OCI-LY7 (cell line): ENCODE data around the gene PRKN. TPM values are rescaled to one million over a fixed set of nuclear protein-coding genes. Genes with fewer than 3 reads are reported as not detected.
A peak's percentile ranks its signal among the peaks of the same experiment; 100 is the strongest.

Experiments used
- BruUV-seq: library from RNA; stranded (reverse); fragments of 400-500 nt; replicated peaks from 2 replicates; lab custom pipeline; 2021; lab: Mats Ljungman, UMichigan
- CTCF ChIA-PET: fragments of 300-600 bp; sonication (Branson Sonifier 250); formaldehyde crosslinking; loops from one replicate; lab custom pipeline; 2022; ENCODE audit warnings: antibody characterized with exemption; ENCODE audit not compliant: unreplicated experiment; lab: Charles Lee
- POLR2A ChIA-PET: fragments of 300-600 bp; sonication (Branson Sonifier 250); formaldehyde crosslinking; loops from one replicate; lab custom pipeline; 2022; ENCODE audit warnings: antibody characterized with exemption; lab: Charles Lee
- DNase-seq: peaks from one replicate; pipeline ENCODE4 v3.0.0-alpha.2; 2015; ENCODE audit warnings: low spot score
- H2AFZ ChIP-seq: fragments of 200-600 bp; sonication (generic), shearing (Covaris generic); 2 replicates; pipeline ENCODE4 v1.6.1; 2014; ENCODE audit warnings: mild to moderate bottlenecking, antibody characterized with exemption, low read length, moderate library complexity
- H3K27ac ChIP-seq: fragments of 200-600 bp; sonication (generic); 2 replicates; pipeline ENCODE4 v1.5.1; 2014; ENCODE audit warnings: mixed run types, low read depth, mild to moderate bottlenecking, moderate library complexity, low read length, inconsistent platforms; ENCODE audit not compliant: poor library complexity, severe bottlenecking
- H3K36me3 ChIP-seq: fragments of 200-600 bp; sonication (generic); 2 replicates; pipeline ENCODE4 v1.6.1; 2014; ENCODE audit warnings: mild to moderate bottlenecking, antibody characterized with exemption, low read length, moderate library complexity, mixed read lengths; ENCODE audit not compliant: insufficient read depth
- H3K4me1 ChIP-seq: fragments of 200-600 bp; sonication (generic); 2 replicates; pipeline ENCODE4 v1.5.1; 2014; ENCODE audit warnings: mild to moderate bottlenecking, low read length; ENCODE audit not compliant: insufficient read depth, poor library complexity, severe bottlenecking
- H3K4me2 ChIP-seq: fragments of 200-600 bp; sonication (generic); 2 replicates; pipeline ENCODE4 v1.6.1; 2014; ENCODE audit warnings: mild to moderate bottlenecking, low read length
- H3K4me3 ChIP-seq: fragments of 200-600 bp; sonication (generic); 2 replicates; pipeline ENCODE4 v1.5.1; 2014; ENCODE audit warnings: mild to moderate bottlenecking, low read depth, low read length; ENCODE audit not compliant: poor library complexity, severe bottlenecking
- H3K79me2 ChIP-seq: fragments of 200-600 bp; sonication (generic); 2 replicates; pipeline ENCODE4 v1.6.1; 2016; ENCODE audit warnings: low read depth, mild to moderate bottlenecking, low read length, moderate library complexity, mixed read lengths; ENCODE audit not compliant: insufficient read depth
- H3K9me2 ChIP-seq: fragments of 200-600 bp; sonication (generic); 2 replicates; pipeline ENCODE4 v1.6.1; 2016; ENCODE audit warnings: mild to moderate bottlenecking, low read length, mixed read lengths; ENCODE audit not compliant: insufficient read depth
- H3K9me3 ChIP-seq: fragments of 200-600 bp; sonication (generic); 2 replicates; pipeline ENCODE4 v1.6.1; 2014; ENCODE audit warnings: mild to moderate bottlenecking, mixed run types, low read length, mixed read lengths
- H4K20me1 ChIP-seq: fragments of 200-600 bp; sonication (generic); 2 replicates; pipeline ENCODE4 v1.6.1; 2014; ENCODE audit warnings: mild to moderate bottlenecking, antibody characterized with exemption, low read length, moderate library complexity, mixed read lengths; ENCODE audit not compliant: insufficient read depth
- CTCF ChIP-seq: fragments of 200-600 bp; sonication (generic); conservative IDR thresholded peaks from 2 replicates; pipeline ENCODE4 v1.5.1; 2014; ENCODE audit warnings: mild to moderate bottlenecking, antibody characterized with exemption, low read length, moderate library complexity, mixed read lengths
- EZH2phosphoT487 ChIP-seq: fragments of 200-600 bp; sonication (generic); IDR thresholded peaks from 2 replicates; pipeline ENCODE4 v1.6.1; 2018; ENCODE audit warnings: low read depth, borderline replicate concordance, mild to moderate bottlenecking, mixed run types, antibody characterized with exemption, low read length, moderate library complexity, mixed read lengths
- intact Hi-C: fragments of 100-400 bp; cut with micrococcal nuclease; formaldehyde crosslinking; loops from one replicate; pipeline ENCODE4 v1.10.0; 2022; ENCODE audit not compliant: unreplicated experiment
- total RNA-seq, 2 experiments: library from RNA; depleted of rRNA in 1 of 2; stranded (reverse); fragments of >200 nt in 1 of 2; shearing (Covaris generic) in 1 of 2; gene quantifications; 2 replicates each; pipeline ENCODE4 v1.2.3, GENCODE V29; 2014 to 2022

PRKN gene
- total RNA-seq, 2 experiments from 2014 or later: 1.3 to 2.0 TPM

GRCh38 chr6:161429921-161430490 is 1297.6 kb downstream of the PRKN start:
- ChIA-PET CTCF (no interaction called here), POLR2A (no interaction called here)
- H3K4me2 ChIP-seq: no peak overlapping the region
- no peaks in the 10 kb centered on the region for H3K4me1 ChIP-seq
- H3K36me3 ChIP-seq: no peaks in the 10 kb centered on the region
- no peaks in the 10 kb centered on the region for H3K79me2 ChIP-seq
- H2AFZ ChIP-seq: no peak overlapping the region
- H3K4me3 ChIP-seq: no peak overlapping the region
- no peaks in the 10 kb centered on the region for H3K9me3 ChIP-seq
- no peak overlapping the region for H3K27ac ChIP-seq
- intact Hi-C loops: no loop called here
- TF ChIP-seq EZH2phosphoT487 (no peak), CTCF (0 out of 2 replicates have a peak, but pooled peaks have one; percentile 28)
- H4K20me1 ChIP-seq: no peaks in the 10 kb centered on the region
- H3K9me2 ChIP-seq: no peaks in the 10 kb centered on the region
- DNase-seq: no peak
- no TSS peak for BruUV-seq

GRCh38 chr6:161424421-161424820 is 1303.1 kb downstream of the PRKN start:
- Histone ChIP-seq H3K36me3 (no peaks in the 10 kb centered on the region), H3K79me2 (no peaks in the 10 kb centered on the region), H3K9me2 (no peaks in the 10 kb centered on the region), H3K4me3 (no peak overlapping the region), H3K4me1 (no peaks in the 10 kb centered on the region), H3K27ac (no peak overlapping the region), H3K4me2 (no peak overlapping the region), H2AFZ (no peak overlapping the region), H3K9me3 (no peaks in the 10 kb centered on the region), H4K20me1 (no peaks in the 10 kb centered on the region)
- DNase-seq: no peak
- intact Hi-C loops: no loop called here
- TF ChIP-seq CTCF (no peak), EZH2phosphoT487 (no peak)
- BruUV-seq: no TSS peak
- ChIA-PET CTCF (no interaction called here), POLR2A (interaction anchor here (0.5 kb wide), 1 partner anchor 678 kb away, joined by 4 read pairs; no protein-coding TSS in a partner anchor)

GRCh38 chr6:161422710-161423680 is 1304.6 kb downstream of the PRKN start:
- H3K4me3 ChIP-seq: no peak overlapping the region
- no peaks in the 10 kb centered on the region for H4K20me1 ChIP-seq
- TF ChIP-seq CTCF (no peak), EZH2phosphoT487 (no peak)
- CTCF ChIA-PET: no interaction called here
- no peak for DNase-seq
- H2AFZ ChIP-seq: no peak overlapping the region
- no peak overlapping the region for H3K4me2 ChIP-seq
- H3K36me3 ChIP-seq: no peaks in the 10 kb centered on the region
- no peaks in the 10 kb centered on the region for H3K9me3 ChIP-seq
- intact Hi-C loops: no loop called here
- no TSS peak for BruUV-seq
- no peaks in the 10 kb centered on the region for H3K79me2 ChIP-seq
- POLR2A ChIA-PET: no interaction called here
- H3K27ac ChIP-seq: no peak overlapping the region
- no peaks in the 10 kb centered on the region for H3K4me1 ChIP-seq
- no peaks in the 10 kb centered on the region for H3K9me2 ChIP-seq
